Cardiac muscle cell (in vitro differentiated cells and primary cell): Measurements from ENCODE around the gene LSM4. TPM values are rescaled to one million over a fixed set of nuclear protein-coding genes. Genes with fewer than 3 reads are reported as not detected.

ENCODE experiments used
- DNase-seq, 2 donors: peaks; one replicate each; pipeline versions ENCODE4 v3.0.0 to v3.0.0-alpha.2; 2010 to 2017; ENCODE audit warnings: low read depth in 1 of 2, low spot score in 1 of 2
- H3K27ac ChIP-seq: fragments of 200-600 bp; sonication (generic); 2 replicates; pipeline ENCODE4 v1.5.1; 2016
- H3K27me3 ChIP-seq: fragments of 200-600 bp; sonication (generic); 2 replicates; pipeline ENCODE4 v1.6.0; 2016; ENCODE audit warnings: control low read depth
- H3K36me3 ChIP-seq: fragments of 200-600 bp; sonication (generic); 2 replicates; pipeline ENCODE4 v1.5.1; 2016; ENCODE audit warnings: control low read depth
- H3K4me1 ChIP-seq: fragments of 200-600 bp; sonication (generic); 2 replicates; pipeline ENCODE4 v1.8.1; 2017; ENCODE audit warnings: low read depth, mild to moderate bottlenecking, mixed run types
- H3K4me3 ChIP-seq: fragments of 200-600 bp; sonication (generic); 2 replicates; pipeline ENCODE4 v1.5.1; 2016; ENCODE audit warnings: mild to moderate bottlenecking
- H3K9me3 ChIP-seq: fragments of 200-600 bp; sonication (generic); 2 replicates; pipeline ENCODE4 v1.5.1; 2017; ENCODE audit warnings: low read depth, mild to moderate bottlenecking, control low read depth
- polyA plus RNA-seq: library from polyadenylated mRNA; unstranded; fragments of >200 nt; fragmentation: Nextera tagmentation; extraction: Ambion mirVana; gene quantifications from 2 replicates; pipeline ENCODE4 v1.2.1, GENCODE V29; 2016
- total RNA-seq: library from RNA; depleted of rRNA; stranded (reverse); fragments of >200 nt; gene quantifications from 2 replicates; pipeline ENCODE4 v1.2.3, GENCODE V29; 2016
- TF ChIP-seq, protein P1 (sequence below): IDR thresholded peaks from 2 replicates; pipeline ENCODE4 v1.5.1; 2012; ENCODE audit warnings: low read depth, mild to moderate bottlenecking, low read length

The LSM4 gene
- total and polyA plus RNA-seq, 2 experiments from 2014 or later = 418 to 493 TPM

DNA sequence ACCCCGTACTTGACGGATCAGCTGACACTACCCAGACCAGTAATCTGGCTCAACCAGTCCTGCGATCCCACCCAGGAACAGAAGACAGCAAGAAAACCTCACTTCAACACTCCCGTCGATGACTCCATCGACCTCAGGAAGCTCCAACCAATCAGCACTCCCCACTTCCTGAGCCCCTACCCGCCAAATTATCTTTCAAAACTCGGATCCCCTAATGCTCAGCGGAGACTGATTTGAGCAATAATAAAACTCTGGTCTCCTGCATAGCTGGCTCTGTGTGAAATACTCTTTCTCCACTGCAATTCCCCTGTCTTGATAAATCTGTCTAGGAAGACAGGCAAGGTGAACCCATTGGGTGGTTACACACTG lies 1.2 kb downstream of the LSM4 start:
- Histone ChIP-seq H3K9me3 (no peaks in the 10 kb centered on the region), H3K4me1 (peaks cover 19% of the 10 kb centered on the region), H3K27ac (peak overlapping the region; percentile 84), H3K36me3 (no peaks in the 10 kb centered on the region), H3K27me3 (no peaks in the 10 kb centered on the region), H3K4me3 (no peak overlapping the region)
- TF ChIP-seq, protein P1, sequence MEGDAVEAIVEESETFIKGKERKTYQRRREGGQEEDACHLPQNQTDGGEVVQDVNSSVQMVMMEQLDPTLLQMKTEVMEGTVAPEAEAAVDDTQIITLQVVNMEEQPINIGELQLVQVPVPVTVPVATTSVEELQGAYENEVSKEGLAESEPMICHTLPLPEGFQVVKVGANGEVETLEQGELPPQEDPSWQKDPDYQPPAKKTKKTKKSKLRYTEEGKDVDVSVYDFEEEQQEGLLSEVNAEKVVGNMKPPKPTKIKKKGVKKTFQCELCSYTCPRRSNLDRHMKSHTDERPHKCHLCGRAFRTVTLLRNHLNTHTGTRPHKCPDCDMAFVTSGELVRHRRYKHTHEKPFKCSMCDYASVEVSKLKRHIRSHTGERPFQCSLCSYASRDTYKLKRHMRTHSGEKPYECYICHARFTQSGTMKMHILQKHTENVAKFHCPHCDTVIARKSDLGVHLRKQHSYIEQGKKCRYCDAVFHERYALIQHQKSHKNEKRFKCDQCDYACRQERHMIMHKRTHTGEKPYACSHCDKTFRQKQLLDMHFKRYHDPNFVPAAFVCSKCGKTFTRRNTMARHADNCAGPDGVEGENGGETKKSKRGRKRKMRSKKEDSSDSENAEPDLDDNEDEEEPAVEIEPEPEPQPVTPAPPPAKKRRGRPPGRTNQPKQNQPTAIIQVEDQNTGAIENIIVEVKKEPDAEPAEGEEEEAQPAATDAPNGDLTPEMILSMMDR = no peak
- DNase-seq = peak in 1 of 2 donors; percentile 50

DNA sequence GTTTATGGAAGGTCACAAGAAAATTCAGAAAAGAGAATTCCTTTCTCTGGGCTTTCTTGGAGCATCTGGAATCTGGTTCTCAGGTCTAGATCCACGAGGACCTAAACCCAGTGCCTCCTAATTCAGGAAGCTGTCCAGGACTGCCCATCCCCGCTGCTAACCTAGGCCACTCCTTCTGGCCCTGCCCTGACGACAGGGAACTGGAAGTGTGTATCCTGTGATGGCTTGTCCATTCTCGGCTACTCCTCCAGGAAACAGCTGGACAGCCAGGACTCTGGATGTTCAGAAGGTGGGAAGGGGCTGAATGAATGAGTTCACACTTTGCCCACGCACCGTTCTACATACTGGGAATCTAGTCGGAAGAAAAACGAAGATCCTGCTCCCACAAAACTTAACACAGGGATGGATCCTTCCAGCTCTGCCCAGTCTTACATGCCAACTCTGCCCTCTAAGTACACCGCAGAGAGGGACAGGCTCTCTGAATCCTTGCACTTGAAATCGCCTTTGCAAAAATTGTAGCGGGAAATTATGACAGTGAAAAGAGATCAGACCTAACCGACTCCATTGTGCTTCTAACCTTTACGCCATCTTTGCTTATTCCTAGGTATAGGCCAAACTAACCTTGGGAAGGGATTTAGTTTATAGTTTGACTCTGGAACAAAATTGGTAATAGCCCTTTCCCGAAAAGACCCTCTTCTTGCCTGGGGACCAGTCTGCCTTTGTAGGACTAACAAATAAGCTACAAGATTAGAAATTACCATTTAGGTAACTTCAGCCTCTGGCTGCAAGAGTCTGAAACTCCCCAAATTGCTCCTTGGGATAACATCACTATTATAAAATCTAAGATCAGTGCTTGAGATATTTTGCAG lies 1.8 kb downstream of the LSM4 start:
- TF ChIP-seq, protein P1 = no peak
- Histone ChIP-seq H3K36me3 (no peaks in the 10 kb centered on the region), H3K4me3 (no peak overlapping the region), H3K9me3 (no peaks in the 10 kb centered on the region), H3K27me3 (no peaks in the 10 kb centered on the region), H3K27ac (peak overlapping the region; percentile 84), H3K4me1 (peaks cover 19% of the 10 kb centered on the region)
- no peak for DNase-seq

DNA sequence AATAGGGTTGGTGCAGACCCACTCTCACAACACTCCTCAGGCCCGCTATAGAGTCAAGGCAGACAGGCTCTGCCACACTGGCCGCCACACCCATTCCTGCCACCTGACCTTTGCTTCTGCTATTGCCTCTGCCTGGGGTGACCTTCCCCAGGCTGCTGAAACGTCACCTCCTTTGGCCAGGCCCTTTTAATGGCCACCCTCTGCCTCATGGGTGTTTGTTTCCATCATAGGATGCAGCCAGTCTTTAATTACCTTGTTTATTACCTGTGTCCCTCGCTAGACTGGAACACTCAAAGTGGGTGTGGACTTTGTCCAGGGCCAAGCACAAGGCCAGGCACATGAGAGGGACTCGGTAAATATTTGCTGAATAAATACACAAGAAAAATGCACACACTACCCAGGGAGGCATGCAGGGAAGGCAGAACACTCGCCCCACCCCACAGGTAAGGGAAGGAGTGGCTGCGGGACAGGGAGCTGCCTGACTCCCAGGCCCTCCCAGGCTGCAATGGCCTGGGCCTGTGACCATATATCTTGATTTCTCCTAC lies 3.2 kb downstream of the LSM4 start:
- H3K9me3 ChIP-seq = no peaks in the 10 kb centered on the region
- H3K27ac ChIP-seq = peak overlapping the region; percentile 5
- no peaks in the 10 kb centered on the region for H3K36me3 ChIP-seq
- no peak overlapping the region for H3K4me3 ChIP-seq
- peaks cover 19% of the 10 kb centered on the region for H3K4me1 ChIP-seq
- TF ChIP-seq, protein P1 = no peak
- no peak for DNase-seq
- H3K27me3 ChIP-seq = no peaks in the 10 kb centered on the region

DNA sequence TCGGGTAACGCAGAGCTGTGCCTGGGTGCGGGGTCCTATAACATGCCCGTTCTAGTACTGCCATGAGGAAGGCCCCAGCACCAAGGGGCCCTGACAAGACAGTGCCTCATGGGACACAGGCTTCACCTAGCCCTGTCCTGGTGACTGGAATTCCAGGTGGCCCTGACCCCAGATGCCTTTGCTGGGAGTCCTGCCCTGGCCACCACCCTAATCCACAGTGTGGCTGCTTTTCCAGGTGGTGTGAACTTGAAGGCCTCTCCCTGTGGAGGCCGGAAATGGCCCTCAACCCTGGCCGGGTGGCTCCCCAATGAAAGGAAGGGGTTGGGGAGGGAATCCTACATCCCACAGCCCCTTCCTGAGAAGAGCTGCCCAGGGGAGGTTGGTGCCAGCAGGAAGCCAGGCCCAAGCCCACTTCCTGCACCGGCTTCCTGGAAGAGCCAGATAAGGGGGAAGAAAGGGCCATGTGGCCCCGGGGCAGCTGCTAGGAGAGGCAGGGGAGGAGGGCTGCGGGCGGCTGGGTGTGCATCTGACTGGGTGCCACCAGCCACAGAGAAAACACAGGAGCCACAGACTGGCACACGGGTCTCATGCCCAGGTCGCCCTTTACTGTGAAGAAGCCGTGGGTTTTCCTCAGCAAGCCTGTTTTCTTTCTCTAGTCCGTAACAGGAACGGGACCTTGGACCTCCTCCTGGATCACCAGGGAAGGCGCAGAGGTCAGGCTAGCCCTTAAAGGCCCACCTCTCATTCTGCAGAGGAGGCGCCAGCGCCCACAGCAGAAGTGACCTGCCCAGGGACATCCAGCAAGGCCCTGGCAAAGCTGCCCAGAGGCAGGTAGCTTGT lies 4.7 kb downstream of the LSM4 start:
- TF ChIP-seq, protein P1 = no peak
- Histone ChIP-seq H3K4me1 (peaks cover 11% of the 10 kb centered on the region), H3K36me3 (no peaks in the 10 kb centered on the region), H3K4me3 (no peak overlapping the region), H3K27me3 (no peaks in the 10 kb centered on the region), H3K9me3 (no peaks in the 10 kb centered on the region), H3K27ac (peak overlapping the region; percentile 62)
- DNase-seq = no peak

DNA sequence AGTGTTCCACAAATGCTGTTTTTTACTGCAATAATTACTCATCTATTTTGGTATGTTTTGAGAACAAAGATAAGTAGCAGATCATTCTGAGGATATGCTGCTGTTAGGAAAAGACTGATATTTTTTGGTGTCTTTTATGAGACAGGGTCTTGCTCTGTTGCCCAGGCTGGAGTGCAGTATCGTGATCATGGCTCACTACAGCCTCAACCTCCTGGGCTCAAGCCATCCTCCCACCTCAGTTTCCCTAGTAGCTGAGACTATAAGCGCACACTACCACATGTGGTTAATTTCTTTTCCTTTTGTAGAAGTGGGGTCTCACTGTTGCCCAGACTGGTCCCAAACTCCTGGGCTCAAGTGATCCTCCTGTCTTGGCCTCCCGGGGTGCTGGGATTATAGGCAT lies 9.5 kb downstream of the LSM4 start:
- Histone ChIP-seq H3K9me3 (no peaks in the 10 kb centered on the region), H3K36me3 (peaks cover 9% of the 10 kb centered on the region), H3K4me3 (no peak overlapping the region), H3K4me1 (peaks cover 8% of the 10 kb centered on the region), H3K27ac (no peak overlapping the region), H3K27me3 (no peaks in the 10 kb centered on the region)
- no peak for DNase-seq
- TF ChIP-seq, protein P1 = no peak
